PC-3 (cell line): ENCODE measurements around the gene C16orf78. TPM values are rescaled to one million over a fixed set of nuclear protein-coding genes. Genes with fewer than 3 reads are reported as not detected.

Source experiments
- total RNA-seq: library from RNA; depleted of rRNA; stranded (reverse); fragments of >200 nt; gene quantifications from 2 replicates; pipeline ENCODE4 v1.2.3, GENCODE V29; 2014; rRNA removed

C16orf78 gene
- total RNA-seq, 1 experiment from 2014 or later: not detected

Other genes starting within 250 kb of the C16orf78 start
- gene CBLN1, start 92.0 kb upstream of the C16orf78 start, total RNA-seq: 0.04 TPM in 1 of 2 replicates, not detected in the other